ENCODE measurements around the gene ANKFY1.

GRCh38 chr17:4204190-4204589 is 59.6 kb downstream of the ANKFY1 start:
- no peak for TF ChIP-seq CTCF (IDR thresholded peaks at IDR 0.05)
- TF ChIP-seq POLR2A (IDR thresholded peaks at IDR 0.05) = no peak
- TF ChIP-seq EP300 (IDR thresholded peaks at IDR 0.05) = no peak
